GM19372 (cell line): ENCODE measurements around the gene LRTM1.

ENCODE experiments used
- ATAC-seq: cut with Tn5 transposase; IDR thresholded peaks from one replicate; pipeline ENCODE4 v1.9.1; 2021; ENCODE audit warnings: mild to moderate bottlenecking, low read depth, moderate library complexity; ENCODE audit not compliant: unreplicated experiment

The LRTM1 gene

DNA sequence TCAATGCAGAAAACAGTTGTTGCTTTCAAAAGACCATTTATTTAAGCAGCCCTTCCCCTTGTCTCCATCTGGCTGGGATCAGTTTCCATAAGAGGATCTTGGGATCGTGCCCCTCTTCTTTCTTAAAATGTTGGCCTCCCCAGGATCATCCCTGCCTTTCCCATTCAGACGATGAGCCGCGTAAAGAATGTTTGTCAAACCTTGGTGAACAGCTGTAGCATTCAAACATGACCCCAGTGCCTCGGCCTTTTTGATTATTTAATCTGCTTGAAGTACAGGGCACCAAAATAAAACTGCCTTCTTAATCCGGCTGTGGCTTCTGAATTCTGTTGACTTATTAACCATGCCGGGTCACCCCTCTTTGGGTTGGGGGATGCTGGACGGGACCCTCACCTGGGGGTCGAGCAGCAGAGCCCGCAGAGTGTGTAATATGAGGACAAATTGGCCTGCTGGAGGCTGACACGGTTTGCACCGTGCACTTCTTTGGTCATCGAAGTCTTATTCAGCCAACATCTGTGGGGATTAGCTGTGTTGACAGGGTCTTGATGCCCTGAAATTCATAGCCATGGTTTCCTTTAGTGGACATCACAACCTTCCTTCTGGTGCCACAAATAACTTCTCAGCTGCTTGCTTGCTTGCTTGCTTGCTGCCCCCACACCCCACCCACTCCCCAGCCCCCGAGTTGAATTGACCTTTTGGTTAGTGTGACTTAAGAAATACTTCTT lies at the start of gene LRTM1:
TSS of gene LRTM1 (minus strand) at position 14 of the 725 bp plus-strand sequence. CDS start 148 bp downstream, outside the sequence.
- no peak for ATAC-seq

- no peak for ATAC-seq
These were observed 49.6 kb upstream of the LRTM1 start for GRCh38 chr3:54977439-54977838.

- ATAC-seq, result no peak
These were observed 43.0 kb upstream of the LRTM1 start for GRCh38 chr3:54970895-54971294.

- ATAC-seq, result no peak
These were observed 41.8 kb upstream of the LRTM1 start for GRCh38 chr3:54969652-54970051.

- ATAC-seq, result no peak
These were observed 40.8 kb upstream of the LRTM1 start for GRCh38 chr3:54968546-54969172.

DNA sequence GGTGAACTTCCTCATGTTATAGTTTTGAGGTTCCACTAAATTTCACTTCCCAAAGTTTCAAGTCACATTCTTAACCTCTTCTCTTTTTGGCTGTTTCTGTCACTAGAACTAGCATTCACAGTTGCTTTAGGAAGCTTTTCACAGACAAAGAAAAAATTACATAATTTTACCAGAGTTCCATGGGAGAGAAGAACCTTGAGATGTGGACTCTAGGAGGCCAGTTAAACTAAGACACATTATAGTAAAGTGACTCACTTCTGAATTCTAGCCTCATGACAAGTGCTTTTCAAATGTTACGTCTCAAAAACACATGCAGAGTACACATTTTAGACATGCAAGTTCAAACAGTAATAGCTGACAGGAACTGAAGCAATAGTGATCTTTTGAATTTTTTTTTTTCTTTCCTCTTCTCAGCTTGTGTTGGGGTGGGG lies 39.9 kb upstream of the LRTM1 start:
- ATAC-seq, result no peak

DNA sequence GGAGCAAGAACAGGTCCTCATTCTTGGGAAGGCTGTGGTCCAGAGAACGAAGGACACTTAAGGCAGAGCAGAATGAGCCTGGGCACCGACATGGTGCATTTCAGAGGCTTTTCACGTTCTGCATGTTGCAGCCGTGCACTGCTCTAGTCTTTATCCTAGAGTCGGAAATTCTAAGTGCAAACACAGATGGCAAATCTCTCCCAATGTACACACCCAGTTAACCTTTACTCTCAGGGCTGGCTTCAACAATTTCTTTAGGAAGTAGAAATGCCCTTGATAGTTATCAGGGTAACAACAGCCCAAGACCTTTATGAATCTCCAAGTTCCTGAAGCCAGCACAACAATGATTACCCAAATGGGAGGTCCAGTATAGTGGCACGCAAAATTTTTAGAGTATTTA lies 39.1 kb upstream of the LRTM1 start:
- ATAC-seq, result no peak

- ATAC-seq, result no peak
These were observed 37.9 kb upstream of the LRTM1 start for GRCh38 chr3:54965746-54966145.

DNA sequence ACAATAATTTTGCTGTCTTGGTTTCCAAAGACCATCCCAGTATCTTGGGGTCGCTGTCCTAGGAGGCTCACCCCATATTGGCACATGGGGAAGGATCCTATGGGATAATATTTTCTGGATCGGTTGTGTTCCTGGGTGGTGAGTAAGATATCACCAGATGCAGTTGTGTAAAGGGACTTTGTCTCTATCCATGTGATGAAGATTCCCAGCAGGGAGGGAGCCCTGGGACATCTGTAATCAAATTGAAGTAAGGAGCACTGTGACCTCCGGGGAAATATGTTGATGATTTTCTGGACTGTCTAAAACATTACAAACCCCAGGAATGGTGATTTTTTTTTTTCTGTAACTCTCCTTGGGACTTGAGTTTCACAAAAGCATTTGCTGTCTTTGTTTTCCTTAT lies 36.2 kb upstream of the LRTM1 start:
- ATAC-seq, result no peak

GRCh38 chr3:54963641-54964040 lies 35.8 kb upstream of the LRTM1 start:
- ATAC-seq, result no peak

GRCh38 chr3:54962200-54962599 lies 34.3 kb upstream of the LRTM1 start:
- no peak for ATAC-seq

- no peak for ATAC-seq
These were observed 32.8 kb upstream of the LRTM1 start for GRCh38 chr3:54960701-54961100.

- no peak for ATAC-seq
These were observed 32.2 kb upstream of the LRTM1 start for GRCh38 chr3:54960082-54960481.

GRCh38 chr3:54957711-54958110 lies 29.9 kb upstream of the LRTM1 start:
- ATAC-seq, result no peak

DNA sequence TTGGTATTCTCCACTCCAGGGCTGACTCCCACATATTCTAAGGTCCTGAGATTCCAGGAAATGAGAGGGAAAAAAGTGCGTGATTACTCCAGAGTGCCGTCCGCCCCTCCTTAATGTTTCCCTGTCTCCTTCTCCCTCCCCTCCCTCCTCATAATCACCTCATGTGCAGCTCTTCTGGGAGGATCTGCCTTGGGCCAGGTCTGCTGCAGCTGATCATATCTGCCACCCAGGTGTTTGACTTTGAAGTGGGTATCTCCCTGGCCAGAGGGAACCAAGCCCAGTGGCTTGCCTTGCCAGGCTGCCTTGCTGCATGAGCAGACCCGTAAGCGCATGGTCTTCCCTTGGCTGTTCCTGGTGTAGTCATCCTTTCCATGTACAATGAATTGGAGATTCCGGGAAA lies 28.1 kb upstream of the LRTM1 start:
- no peak for ATAC-seq

DNA sequence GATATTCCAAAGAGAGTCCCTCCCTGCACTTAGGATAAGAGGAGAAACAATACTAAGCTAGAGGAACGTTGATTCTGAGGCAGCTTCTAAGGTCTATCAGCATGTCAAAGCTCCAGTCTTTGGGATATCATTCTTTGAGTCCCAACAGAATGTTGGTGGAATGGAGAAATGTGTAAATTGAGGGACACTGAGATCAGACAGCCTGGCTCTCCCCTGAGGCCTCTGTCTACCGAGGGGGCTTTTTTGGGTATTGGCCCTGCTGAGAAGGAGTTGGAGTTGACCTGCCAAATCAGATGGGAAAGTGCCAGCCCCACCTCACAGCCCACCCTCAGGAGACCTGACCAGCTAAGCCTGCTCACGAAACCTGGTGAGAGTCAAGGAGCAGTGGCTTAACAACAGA lies 27.6 kb upstream of the LRTM1 start:
- ATAC-seq, result no peak

- no peak for ATAC-seq
These were observed 26.7 kb upstream of the LRTM1 start for GRCh38 chr3:54954521-54954920.

GRCh38 chr3:54954022-54954421 lies 26.2 kb upstream of the LRTM1 start:
- ATAC-seq, result no peak

- ATAC-seq, result no peak
These were observed 23.5 kb upstream of the LRTM1 start for GRCh38 chr3:54951405-54951804.

DNA sequence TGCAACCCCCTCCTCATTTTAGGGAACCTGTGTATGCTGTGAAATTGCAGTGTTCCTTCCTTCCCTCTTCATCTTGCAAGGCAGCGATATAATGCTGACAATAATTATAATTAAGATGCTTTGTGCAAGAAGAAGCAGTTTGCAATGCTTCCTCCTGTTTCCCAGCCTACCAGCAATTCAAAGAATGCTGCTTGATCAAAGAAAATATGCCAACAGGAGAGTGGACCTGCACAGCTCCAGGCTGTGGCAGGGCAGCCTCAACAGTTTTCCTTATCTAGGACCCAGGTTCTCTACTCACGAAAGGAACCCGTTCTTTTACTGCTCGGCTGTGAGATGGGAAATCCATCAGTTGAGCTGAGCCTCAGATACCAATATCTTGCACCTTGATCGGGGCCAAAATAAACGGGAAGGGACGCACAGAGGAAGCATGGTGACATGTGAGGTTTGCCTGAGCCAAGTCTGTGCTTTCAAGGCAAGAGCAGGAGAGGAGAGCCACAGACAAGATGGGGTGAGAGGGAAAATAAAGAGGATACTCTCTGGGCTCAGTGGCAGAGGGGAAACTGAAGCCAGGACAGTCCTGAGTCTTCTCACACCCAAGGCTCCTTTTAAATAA lies 22.6 kb upstream of the LRTM1 start:
- ATAC-seq, result no peak

- no peak for ATAC-seq
These were observed 21.7 kb upstream of the LRTM1 start for GRCh38 chr3:54949491-54950044.
